A549 (cell line): ENCODE data around the gene SAP30L. TPM values are rescaled to one million over a fixed set of nuclear protein-coding genes. Genes with fewer than 3 reads are reported as not detected.
A peak's percentile ranks its signal among the peaks of the same experiment; 100 is the strongest.

ENCODE experiments used
- ATAC-seq, 2 experiments: fragments of 200-7000 bp in 1 of 2; fragments of >200 bp in 1 of 2; cut with Nextera tagmentation in 1 of 2; cut with Tn5 transposase in 1 of 2; 3 replicates each; pipeline versions ENCODE4 v1.8.0 to v1.9.1; 2018 to 2020; ENCODE audit warnings: mild to moderate bottlenecking in 1 of 2, moderate library complexity in 1 of 2
- CTCF ChIA-PET: fragments of 300-600 bp; sonication (Branson Sonifier 250); formaldehyde crosslinking; extraction: SDS; loops from one replicate; lab custom pipeline; 2021; ENCODE audit warnings: antibody characterized with exemption, inconsistent platforms; lab: Yijun Ruan, JAX
- POLR2A ChIA-PET: fragments of 350-600 bp; formaldehyde crosslinking; extraction: SDS; loops from one replicate; lab custom pipeline; 2021; ENCODE audit warnings: antibody characterized with exemption, inconsistent platforms; lab: Yijun Ruan, JAX
- DNase-seq, 2 experiments: peaks; one replicate each; pipeline versions ENCODE4 v3.0.0 to v3.0.0-alpha.2; 2011 to 2016; ENCODE audit warnings: low read depth in 1 of 2, low spot score in 1 of 2
- FAIRE-seq: peaks from 2 replicates; lab custom pipeline; 2011; peaks lifted over from hg19 to GRCh38; lab: Jason Lieb, UNC
- H3K27ac ChIP-seq, 2 experiments: fragments of >200 bp; sonication (Bioruptor Twin); formaldehyde crosslinking; 3 replicates each; pipeline ENCODE4 v1.5.1; 2016 to 2017
- H3K4me1 ChIP-seq: fragments of >200 bp; sonication (Bioruptor Twin); formaldehyde crosslinking; 3 replicates; pipeline ENCODE4 v1.6.1; 2016
- H3K4me2 ChIP-seq: fragments of >200 bp; sonication (Bioruptor Twin); formaldehyde crosslinking; 3 replicates; pipeline ENCODE4 v1.6.1; 2016
- H3K4me3 ChIP-seq: fragments of >200 bp; sonication (Bioruptor Twin); formaldehyde crosslinking; 3 replicates; pipeline ENCODE4 v1.5.1; 2016
- H3K9me3 ChIP-seq: fragments of >200 bp; sonication (Bioruptor Twin); formaldehyde crosslinking; 3 replicates; pipeline ENCODE4 v1.6.1; 2016
- BHLHE40 ChIP-seq: IDR thresholded peaks from 2 replicates; pipeline ENCODE4 v1.6.1; 2012; ENCODE audit warnings: low read depth, low read length, inconsistent platforms
- CBX8 ChIP-seq: fragments of 200-600 bp; sonication (generic); IDR thresholded peaks from 2 replicates; pipeline ENCODE4 v1.6.1; 2016
- CHD2 ChIP-seq: fragments of 150-350 bp; IDR thresholded peaks from 2 replicates; pipeline ENCODE4 v1.6.1; 2014; ENCODE audit warnings: low read length; ENCODE audit not compliant: partially characterized antibody
- HDAC2 ChIP-seq: fragments of 200-600 bp; sonication (generic); IDR thresholded peaks from 2 replicates; pipeline ENCODE4 v1.6.1; 2016
- HEYL ChIP-seq: fragments of 250-450 bp; sonication (Bioruptor Pico); IDR thresholded peaks from 2 replicates; pipeline ENCODE4 v1.8.0; 2021; ENCODE audit warnings: mild to moderate bottlenecking, moderate library complexity
- HOXB13 ChIP-seq: fragments of 250-450 bp; sonication (Bioruptor Pico); IDR thresholded peaks from 2 replicates; pipeline ENCODE4 v1.5.0; 2020; ENCODE audit warnings: low read depth, mild to moderate bottlenecking, moderate library complexity
- JUNB ChIP-seq: fragments of >200 bp; sonication (Bioruptor Twin); formaldehyde crosslinking; IDR thresholded peaks from 2 replicates; pipeline ENCODE4 v1.6.1; 2016
- NR3C1 ChIP-seq: fragments of >200 bp; sonication (Bioruptor Twin); formaldehyde crosslinking; IDR thresholded peaks from 3 replicates; pipeline ENCODE4 v1.6.1; 2017
- POLR2AphosphoS2 ChIP-seq: conservative IDR thresholded peaks from 2 replicates; pipeline ENCODE4 v1.6.1; 2012; ENCODE audit warnings: low read length, improper control_type of control experiment, inconsistent platforms
- RAD21 ChIP-seq, 2 experiments: fragments of >200 bp in 1 of 2; sonication (Bioruptor Twin) in 1 of 2; formaldehyde crosslinking in 1 of 2; IDR thresholded peaks in 1 of 2; conservative IDR thresholded peaks in 1 of 2; 2 replicates in 1 of 2; 3 replicates in 1 of 2; pipeline ENCODE4 v1.6.1; 2012 to 2018; ENCODE audit warnings: inconsistent platforms in 1 of 2
- RCOR1 ChIP-seq: fragments of 150-350 bp; IDR thresholded peaks from 2 replicates; pipeline ENCODE4 v1.6.1; 2014; ENCODE audit warnings: antibody characterized with exemption, low read length, low read depth
- REST ChIP-seq: fragments of 200-600 bp; sonication (generic); IDR thresholded peaks from 2 replicates; pipeline ENCODE4 v1.6.1; 2016; ENCODE audit warnings: antibody characterized with exemption, mild to moderate bottlenecking, moderate library complexity
- SMC3 ChIP-seq: fragments of >200 bp; sonication (Bioruptor Twin); formaldehyde crosslinking; IDR thresholded peaks from 3 replicates; pipeline ENCODE4 v1.6.1; 2018; ENCODE audit warnings: inconsistent platforms
- TFCP2L1 ChIP-seq: fragments of 250-450 bp; sonication (Bioruptor Pico); IDR thresholded peaks from 2 replicates; pipeline ENCODE4 v1.5.0; 2021; ENCODE audit warnings: mild to moderate bottlenecking
- USF2 ChIP-seq: fragments of 450-650 bp; IDR thresholded peaks from 2 replicates; pipeline ENCODE4 v1.6.1; 2014; ENCODE audit warnings: antibody characterized with exemption
- WGBS: methylation state at CpG from one replicate; pipeline ENCODE4 v1.1.6; 2017; ENCODE audit errors: missing lambda C conversion rate; 5-methylcytosine and 5-hydroxymethylcytosine counted together
- polyA plus RNA-seq, 4 experiments: library from polyadenylated mRNA; depleted of rRNA in 3 of 4; stranded (reverse); fragments of >200 nt; fragmentation: RNase III in 1 of 4; extraction: RNeasy Plus Mini Kit Qiagen cat#74134 plus additional on column Dnase treatment in 1 of 4; gene quantifications; 2 replicates in 3 of 4; 3 replicates in 1 of 4; pipeline ENCODE4 v1.2.3, GENCODE V29; 2011 to 2017
- TF ChIP-seq, protein P1 (sequence below): fragments of >200 bp; sonication (Bioruptor Twin); formaldehyde crosslinking; IDR thresholded peaks from 3 replicates; pipeline ENCODE4 v1.5.1; 2016

The SAP30L gene
- polyA plus RNA-seq, 2 of the 4 experiments (the other 2 are of a cell fraction) = 24.9 to 50.3 TPM

GRCh38 chr5:154467655-154468354 is 22.0 kb downstream of the SAP30L start:
- FAIRE-seq (no peak), DNase-seq (peak; percentile 65 to 94), ATAC-seq (peak; percentile 94 to 98)
- Histone ChIP-seq H3K9me3 (no peaks in the 10 kb centered on the region), H3K4me1 (peaks cover 29% of the 10 kb centered on the region), H3K4me2 (no peak overlapping the region), H3K4me3 (no peak overlapping the region), H3K27ac (no peak overlapping the region)
- POLR2A ChIA-PET = no interaction called here
- 37% methylated on average over 18 of the region's 18 CpGs for WGBS
- TF ChIP-seq RAD21 (conservative IDR thresholded peaks at IDR 0.05 in 1 of 2, IDR thresholded peaks at IDR 0.05 in 1 of 2) = peak; percentile 87 to 93
- peak; percentile 97 for TF ChIP-seq SMC3
- TF ChIP-seq, protein P1, sequence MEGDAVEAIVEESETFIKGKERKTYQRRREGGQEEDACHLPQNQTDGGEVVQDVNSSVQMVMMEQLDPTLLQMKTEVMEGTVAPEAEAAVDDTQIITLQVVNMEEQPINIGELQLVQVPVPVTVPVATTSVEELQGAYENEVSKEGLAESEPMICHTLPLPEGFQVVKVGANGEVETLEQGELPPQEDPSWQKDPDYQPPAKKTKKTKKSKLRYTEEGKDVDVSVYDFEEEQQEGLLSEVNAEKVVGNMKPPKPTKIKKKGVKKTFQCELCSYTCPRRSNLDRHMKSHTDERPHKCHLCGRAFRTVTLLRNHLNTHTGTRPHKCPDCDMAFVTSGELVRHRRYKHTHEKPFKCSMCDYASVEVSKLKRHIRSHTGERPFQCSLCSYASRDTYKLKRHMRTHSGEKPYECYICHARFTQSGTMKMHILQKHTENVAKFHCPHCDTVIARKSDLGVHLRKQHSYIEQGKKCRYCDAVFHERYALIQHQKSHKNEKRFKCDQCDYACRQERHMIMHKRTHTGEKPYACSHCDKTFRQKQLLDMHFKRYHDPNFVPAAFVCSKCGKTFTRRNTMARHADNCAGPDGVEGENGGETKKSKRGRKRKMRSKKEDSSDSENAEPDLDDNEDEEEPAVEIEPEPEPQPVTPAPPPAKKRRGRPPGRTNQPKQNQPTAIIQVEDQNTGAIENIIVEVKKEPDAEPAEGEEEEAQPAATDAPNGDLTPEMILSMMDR = peak; percentile 93
- no peak for TF ChIP-seq RCOR1
- CTCF ChIA-PET = interaction anchor here (0.7 to 19.7 kb wide), 56 partner anchors 9 to 493 kb away, joined by 3 to 304 read pairs (median 5); no protein-coding TSS in a partner anchor

DNA sequence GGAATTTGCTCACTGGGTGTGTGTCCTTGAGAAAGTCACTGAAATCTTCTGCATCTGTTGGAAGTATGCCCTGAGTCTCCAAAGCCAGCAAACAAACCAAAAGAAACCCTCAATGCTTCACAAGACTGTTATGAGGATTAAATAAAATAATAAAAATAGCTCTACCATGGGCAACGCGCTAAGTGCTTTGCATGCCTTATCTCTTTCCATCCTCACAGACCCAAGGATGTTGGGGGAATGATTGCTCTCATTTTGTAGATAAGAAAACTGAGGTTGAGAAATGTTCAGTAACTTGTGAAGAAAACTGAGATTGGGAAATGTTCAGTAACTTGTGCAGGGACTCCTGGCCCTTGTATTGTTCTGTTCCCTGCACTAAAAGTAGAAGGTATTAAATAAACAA is 24.3 kb downstream of the SAP30L start:
- 96% methylated on average over 2 of the region's 2 CpGs for WGBS
- peaks cover 23% of the 10 kb centered on the region for H3K4me1 ChIP-seq
- H3K9me3 ChIP-seq = no peaks in the 10 kb centered on the region
- no peak for ATAC-seq
- POLR2A ChIA-PET = no interaction called here
- TF ChIP-seq CHD2 (no peak), USF2 (no peak), HOXB13 (CRISPR knock-in tag) (no peak), REST (no peak), HEYL (CRISPR knock-in tag) (no peak), TFCP2L1 (CRISPR knock-in tag) (no peak), NR3C1 (no peak)
- TF ChIP-seq, all 56 proteins: peak for 0
- no peak overlapping the region for H3K4me3 ChIP-seq
- CTCF ChIA-PET = interaction anchor here (0.8 to 19.7 kb wide), 5 partner anchors 39 to 398 kb away, joined by 3 to 304 read pairs (median 25); no protein-coding TSS in a partner anchor
- H3K27ac ChIP-seq = no peak overlapping the region; a peak in 1 of 6 replicates
- FAIRE-seq (no peak), DNase-seq (no peak)
- peak overlapping the region; percentile 41; the same call in 1 of the 3 replicates for H3K4me2 ChIP-seq

DNA sequence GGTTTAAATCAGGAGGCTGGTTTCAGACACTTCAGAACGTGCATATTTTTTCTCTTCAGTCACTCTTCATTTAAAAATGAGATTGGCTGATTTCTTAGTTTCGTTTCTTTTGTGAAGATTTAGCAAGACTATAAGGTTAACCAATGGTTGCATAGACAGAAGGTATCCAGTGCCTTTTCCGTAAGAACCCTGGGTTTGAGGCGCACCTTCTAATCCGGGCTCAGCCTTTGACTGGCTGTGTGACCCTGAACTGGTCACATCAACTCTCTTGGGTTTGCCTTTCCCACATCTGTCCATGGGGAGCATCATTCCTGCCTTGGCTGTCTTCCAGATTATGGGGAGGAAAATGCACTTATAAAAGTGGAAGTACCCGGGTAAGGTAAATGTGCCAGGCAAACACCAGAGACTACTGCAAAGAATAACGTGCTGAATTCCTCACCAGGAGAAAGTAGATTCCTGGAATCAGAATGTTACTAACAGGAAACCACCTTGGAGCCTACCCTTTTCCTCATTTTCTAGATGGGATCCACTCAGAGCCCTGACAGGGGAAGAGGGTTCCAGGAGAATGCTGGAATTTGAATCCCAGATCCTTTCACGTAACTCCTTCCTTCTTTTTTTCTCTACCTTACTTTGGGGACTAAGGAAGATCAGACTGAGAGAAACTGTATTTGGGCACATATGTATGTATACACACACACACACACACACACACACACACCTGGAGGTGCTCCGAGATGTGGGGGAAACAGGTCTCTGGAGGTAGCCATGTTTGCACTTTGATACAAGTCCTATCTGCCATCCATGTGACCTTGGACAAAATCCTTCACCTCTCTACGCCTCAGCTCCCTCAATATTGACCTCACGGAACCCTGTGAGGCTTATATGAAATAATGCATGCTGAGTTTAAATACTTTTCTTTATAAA is 25.4 kb downstream of the SAP30L start:
- Histone ChIP-seq H3K27ac (peak overlapping the region in 1 of 2 experiments; percentile 12; a peak in 1 of 6 replicates), H3K4me2 (peak overlapping the region; percentile 41), H3K4me1 (peaks cover 15% of the 10 kb centered on the region; the same call in 2 of the 3 replicates), H3K4me3 (no peak overlapping the region), H3K9me3 (no peaks in the 10 kb centered on the region)
- ATAC-seq (no peak), FAIRE-seq (no peak), DNase-seq (peak in 1 of 2 experiments; percentile 19)
- no peak for TF ChIP-seq JUNB
- TF ChIP-seq POLR2AphosphoS2 = no peak
- TF ChIP-seq BHLHE40 = no peak
- TF ChIP-seq CBX8 = no peak
- TF ChIP-seq SMC3 = no peak
- TF ChIP-seq HDAC2 = no peak
- CTCF ChIA-PET = interaction anchor here (0.7 to 19.7 kb wide), 8 partner anchors 9 to 399 kb away, joined by 3 to 304 read pairs (median 3); no protein-coding TSS in a partner anchor
- WGBS = 44% methylated on average over 11 of the region's 11 CpGs
- POLR2A ChIA-PET = no interaction called here
